MM.1S (cell line): ENCODE measurements around the gene SLC35B4.

Experiments used
- CTCF ChIP-seq: fragments of 300-600 bp; sonication (generic); IDR thresholded peaks from 2 replicates; pipeline ENCODE4 v1.5.1; 2016; ENCODE audit warnings: antibody characterized with exemption, low read length, mixed read lengths
- EZH2 ChIP-seq: fragments of 300-600 bp; sonication (generic); optimal IDR thresholded peaks from 2 replicates; pipeline ENCODE3; 2017; ENCODE audit warnings: low read depth, mild to moderate bottlenecking, antibody characterized with exemption, low read length, mixed read lengths
- EZH2phosphoT487 ChIP-seq: fragments of 300-600 bp; sonication (generic); IDR thresholded peaks from 2 replicates; pipeline ENCODE4 v1.6.1; 2018; ENCODE audit warnings: antibody characterized with exemption, low read length

GRCh38 chr7:134298902-134299683 is 17.6 kb downstream of the SLC35B4 start:
- TF ChIP-seq EZH2 = no peak
- no peak for TF ChIP-seq CTCF
- no peak for TF ChIP-seq EZH2phosphoT487
